MCF 10A (cell line): ENCODE measurements around the gene INPP5E. TPM values are rescaled to one million over a fixed set of nuclear protein-coding genes. Genes with fewer than 3 reads are reported as not detected.

ENCODE experiments used
- BruUV-seq: library from RNA; stranded (reverse); fragments of 400-500 nt; replicated peaks from 2 replicates; lab custom pipeline; 2021; lab: Mats Ljungman, UMichigan
- CTCF ChIA-PET: fragments of 300-600 bp; sonication (Branson Sonifier 250); formaldehyde crosslinking; extraction: SDS; loops from one replicate; lab custom pipeline; 2021; ENCODE audit warnings: antibody characterized with exemption, inconsistent platforms; lab: Yijun Ruan, JAX
- POLR2A ChIA-PET: fragments of 300-600, 350-650 bp; sonication (Branson Sonifier 250); formaldehyde crosslinking; extraction: SDS; loops from one replicate; lab custom pipeline; 2020; ENCODE audit warnings: antibody characterized with exemption, inconsistent platforms; lab: Yijun Ruan, JAX
- DNase-seq: peaks from one replicate; pipeline ENCODE4 v3.0.0-alpha.2; 2018; ENCODE audit not compliant: unreplicated experiment
- H3K27ac Mint-ChIP-seq: one replicate; pipeline ENCODE4 v1.8.0; 2022; ENCODE audit warnings: mild to moderate bottlenecking, low read depth, mixed read lengths; ENCODE audit not compliant: unreplicated experiment
- H3K27me3 Mint-ChIP-seq: one replicate; pipeline ENCODE4 v1.8.0; 2022; ENCODE audit warnings: mixed read lengths; ENCODE audit not compliant: insufficient read depth, unreplicated experiment
- H3K36me3 Mint-ChIP-seq: one replicate; pipeline ENCODE4 v1.8.0; 2022; ENCODE audit warnings: mild to moderate bottlenecking, moderate library complexity, mixed read lengths; ENCODE audit not compliant: insufficient read depth, unreplicated experiment
- H3K4me1 Mint-ChIP-seq: one replicate; pipeline ENCODE4 v1.8.0; 2022; ENCODE audit warnings: mixed read lengths; ENCODE audit not compliant: insufficient read depth, unreplicated experiment
- H3K4me3 Mint-ChIP-seq: one replicate; pipeline ENCODE4 v1.8.0; 2022; ENCODE audit warnings: mild to moderate bottlenecking, moderate library complexity, mixed read lengths; ENCODE audit not compliant: unreplicated experiment
- H3K9me3 Mint-ChIP-seq: one replicate; pipeline ENCODE4 v1.8.0; 2022; ENCODE audit warnings: mixed read lengths; ENCODE audit not compliant: unreplicated experiment
- CTCF ChIP-seq: fragments of 200-600 bp; IDR thresholded peaks from one replicate; pipeline ENCODE4 v1.8.0; 2022; ENCODE audit warnings: antibody characterized with exemption, mild to moderate bottlenecking; ENCODE audit not compliant: unreplicated experiment
- intact Hi-C: fragments of 100-400 bp; cut with micrococcal nuclease; formaldehyde crosslinking; loops from 2 replicates; pipeline ENCODE4 v1.14.1; 2022
- total RNA-seq: library from RNA; stranded (reverse); gene quantifications from 2 replicates; pipeline ENCODE4 v1.2.3, GENCODE V29; 2022

INPP5E gene
- total RNA-seq, 1 experiment from 2014 or later = 16.3 TPM

- no peak overlapping the region for H3K4me3 Mint-ChIP-seq
- BruUV-seq = no TSS peak
- peaks cover 97% of the 10 kb centered on the region for H3K36me3 Mint-ChIP-seq
Observed at GRCh38 chr9:136462664-136463063, 23.0 kb upstream of the INPP5E start.

GRCh38 chr9:136460772-136461325, 21.2 kb upstream of the INPP5E start:
- Mint-ChIP-seq H3K27me3 (no peaks in the 10 kb centered on the region), H3K4me3 (no peak overlapping the region), H3K27ac (no peak overlapping the region), H3K36me3 (peaks cover 97% of the 10 kb centered on the region), H3K9me3 (no peaks in the 10 kb centered on the region), H3K4me1 (no peaks in the 10 kb centered on the region)
- intact Hi-C loops = no loop called here
- ChIA-PET POLR2A (interaction anchor here (1.5 kb wide), 1 partner anchor 14 kb away, joined by 4 read pairs; no protein-coding TSS in a partner anchor), CTCF (interaction anchor here (0.6 to 2.1 kb wide), 8 partner anchors 19 to 636 kb away, joined by 3 to 5 read pairs (median 3); partner anchors contain the start of gene INPP5E)
- no peak for DNase-seq
- no TSS peak for BruUV-seq
- no peak for TF ChIP-seq CTCF

More at GRCh38 chr9:136462664-136463063, 23.0 kb upstream of the INPP5E start:
- no peak for DNase-seq
- POLR2A ChIA-PET = no interaction called here
- H3K4me1 Mint-ChIP-seq = no peaks in the 10 kb centered on the region
- no peaks in the 10 kb centered on the region for H3K9me3 Mint-ChIP-seq
- H3K27ac Mint-ChIP-seq = no peak overlapping the region
- CTCF ChIA-PET = no interaction called here
- H3K27me3 Mint-ChIP-seq = no peaks in the 10 kb centered on the region
- TF ChIP-seq CTCF = no peak
- intact Hi-C loops = no loop called here

DNA sequence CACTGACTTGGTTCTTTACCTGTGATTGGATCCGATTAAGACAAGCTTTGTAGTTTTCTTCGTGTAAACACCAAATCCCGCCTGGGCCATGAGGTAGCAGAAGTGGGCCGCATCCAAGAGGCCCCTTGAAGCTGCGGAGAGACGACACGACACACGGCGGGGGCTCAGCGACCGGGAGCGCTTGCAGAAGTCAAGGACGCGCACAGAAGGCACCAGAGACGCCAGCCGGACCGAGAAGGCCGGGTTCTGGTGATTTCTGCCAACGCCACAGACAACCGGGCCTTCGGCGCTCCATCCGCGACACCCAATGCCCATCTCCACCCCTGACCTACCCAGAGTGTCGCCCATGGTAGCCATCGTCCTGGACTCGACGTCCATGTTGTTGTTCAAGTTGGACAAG, 19.8 kb upstream of the INPP5E start:
- Mint-ChIP-seq H3K4me1 (no peaks in the 10 kb centered on the region), H3K27me3 (no peaks in the 10 kb centered on the region), H3K27ac (no peak overlapping the region), H3K9me3 (no peaks in the 10 kb centered on the region), H3K36me3 (peaks cover 95% of the 10 kb centered on the region), H3K4me3 (no peak overlapping the region)
- ChIA-PET CTCF (interaction anchor here (1.0 to 1.4 kb wide), 3 partner anchors 16 to 266 kb away, joined by 3 read pairs; no protein-coding TSS in a partner anchor), POLR2A (interaction anchor here (0.5 kb wide), 1 partner anchor 471 kb away, joined by 3 read pairs; no protein-coding TSS in a partner anchor)
- no TSS peak for BruUV-seq
- intact Hi-C loops = no loop called here
- TF ChIP-seq CTCF = no peak
- no peak for DNase-seq

DNA sequence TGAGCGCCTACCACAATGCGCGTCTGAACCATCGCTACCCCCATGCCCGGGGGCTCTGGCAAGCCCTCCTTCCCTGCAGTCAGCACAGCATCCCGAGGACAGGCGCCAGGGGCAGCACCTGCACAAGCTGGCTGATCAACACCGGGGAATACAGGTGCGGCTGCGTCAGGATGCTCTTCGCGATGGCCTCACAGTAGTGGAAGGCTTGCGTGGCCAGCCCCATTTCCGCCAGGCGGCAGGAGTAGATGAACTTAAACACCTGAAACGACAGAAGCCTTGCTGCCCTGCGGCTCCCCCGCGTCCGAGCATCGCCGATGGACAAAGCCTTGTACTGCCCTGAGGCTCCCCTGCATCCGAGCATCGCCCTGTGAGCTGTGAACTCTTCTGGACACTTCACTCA, 17.7 kb upstream of the INPP5E start:
- Mint-ChIP-seq H3K27me3 (no peaks in the 10 kb centered on the region), H3K4me3 (no peak overlapping the region), H3K36me3 (peaks cover 97% of the 10 kb centered on the region), H3K9me3 (no peaks in the 10 kb centered on the region), H3K4me1 (no peaks in the 10 kb centered on the region), H3K27ac (no peak overlapping the region)
- CTCF ChIA-PET = no interaction called here
- intact Hi-C loops = no loop called here
- DNase-seq = no peak
- no peak for TF ChIP-seq CTCF
- POLR2A ChIA-PET = interaction anchor here (1.5 kb wide), 1 partner anchor 12 kb away, joined by 3 read pairs; no protein-coding TSS in a partner anchor
- no TSS peak for BruUV-seq
